HAP-1 (cell line): Measurements from ENCODE around the gene EN1.

Experiments
- DNase-seq, 2 experiments: peaks; one replicate each; pipeline ENCODE4 v3.0.0-alpha.2; 2016 to 2020; ENCODE audit warnings: low spot score in 2 of 2
- H3K27me3 ChIP-seq: fragments of 250-450 bp; sonication (Bioruptor Pico); 2 replicates; pipeline ENCODE4 v1.5.1; 2020; ENCODE audit warnings: low read depth, mild to moderate bottlenecking, moderate library complexity
- H3K36me3 ChIP-seq: fragments of 250-450 bp; sonication (Bioruptor Pico); replicated peaks from 2 replicates; pipeline ENCODE4 v1.5.1; 2020; ENCODE audit warnings: mild to moderate bottlenecking
- H3K4me1 ChIP-seq: fragments of 250-450 bp; sonication (Bioruptor Pico); 2 replicates; pipeline ENCODE4 v1.5.1; 2020; ENCODE audit warnings: mild to moderate bottlenecking
- H3K4me3 ChIP-seq: fragments of 250-450 bp; sonication (Bioruptor Pico); 2 replicates; pipeline ENCODE4 v1.5.1; 2020; ENCODE audit warnings: mild to moderate bottlenecking, moderate library complexity
- H3K9me3 ChIP-seq: fragments of 250-450 bp; sonication (Bioruptor Pico); 2 replicates; pipeline ENCODE4 v1.5.1; 2020; ENCODE audit warnings: mild to moderate bottlenecking, moderate library complexity
- in situ Hi-C: fragments of 300-500 bp; cut with MboI; formaldehyde crosslinking; loops from 3 replicates; pipeline ENCODE4 v1.14.3; 2020; ENCODE audit warnings: low sequenced_read_pairs, inconsistent platforms, mixed read lengths

Gene EN1

GRCh38 chr2:118852605-118853128, 5.2 kb upstream of the EN1 start:
- peaks cover 16% of the 10 kb centered on the region for H3K27me3 ChIP-seq
- no peak overlapping the region for H3K4me3 ChIP-seq
- no peaks in the 10 kb centered on the region for H3K4me1 ChIP-seq
- no peak for DNase-seq
- in situ Hi-C loops = loop anchor here (5.0 to 25.0 kb wide), 2 partner anchors 80 to 815 kb away; no protein-coding TSS in a partner anchor
- H3K36me3 ChIP-seq = no peaks in the 10 kb centered on the region
- no peaks in the 10 kb centered on the region; the same call in 1 of the 2 replicates for H3K9me3 ChIP-seq

GRCh38 chr2:118851650-118852049, 4.2 kb upstream of the EN1 start:
- H3K4me1 ChIP-seq = no peaks in the 10 kb centered on the region; the same call in 1 of the 2 replicates
- no peaks in the 10 kb centered on the region for H3K36me3 ChIP-seq
- no peaks in the 10 kb centered on the region; the same call in 1 of the 2 replicates for H3K9me3 ChIP-seq
- no peak overlapping the region for H3K4me3 ChIP-seq
- in situ Hi-C loops = loop anchor here (5.0 to 25.0 kb wide), 2 partner anchors 79 to 814 kb away; no protein-coding TSS in a partner anchor
- peaks cover 8% of the 10 kb centered on the region for H3K27me3 ChIP-seq
- DNase-seq = peak in 1 of 2 experiments; percentile 2

GRCh38 chr2:118850901-118851415, 3.5 kb upstream of the EN1 start:
- Histone ChIP-seq H3K4me1 (peaks cover 2% of the 10 kb centered on the region; the same call in 1 of the 2 replicates), H3K9me3 (peaks cover under 1% of the 10 kb centered on the region), H3K4me3 (no peak overlapping the region), H3K36me3 (no peaks in the 10 kb centered on the region), H3K27me3 (peaks cover 1% of the 10 kb centered on the region; the same call in 1 of the 2 replicates)
- no peak for DNase-seq
- in situ Hi-C loops = loop anchor here (5.0 to 25.0 kb wide), 2 partner anchors 79 to 814 kb away; no protein-coding TSS in a partner anchor

- Histone ChIP-seq H3K4me3 (no peak overlapping the region), H3K27me3 (no peaks in the 10 kb centered on the region), H3K36me3 (no peaks in the 10 kb centered on the region), H3K9me3 (peaks cover 3% of the 10 kb centered on the region), H3K4me1 (peaks cover 3% of the 10 kb centered on the region; the same call in 1 of the 2 replicates)
- no peak for DNase-seq
- in situ Hi-C loops = loop anchor here (5.0 to 25.0 kb wide), 2 partner anchors 78 to 813 kb away; no protein-coding TSS in a partner anchor
These were observed 2.9 kb upstream of the EN1 start for GRCh38 chr2:118850168-118850900.

- Histone ChIP-seq H3K36me3 (no peaks in the 10 kb centered on the region), H3K9me3 (peaks cover 3% of the 10 kb centered on the region), H3K27me3 (no peaks in the 10 kb centered on the region), H3K4me3 (no peak overlapping the region), H3K4me1 (peaks cover 3% of the 10 kb centered on the region; the same call in 1 of the 2 replicates)
- no peak for DNase-seq
- in situ Hi-C loops = loop anchor here (5.0 to 25.0 kb wide), 2 partner anchors 77 to 812 kb away; no protein-coding TSS in a partner anchor
These were observed 2.0 kb upstream of the EN1 start for GRCh38 chr2:118849226-118850167.

GRCh38 chr2:118848381-118849225, 1.2 kb upstream of the EN1 start:
- H3K9me3 ChIP-seq = peaks cover 3% of the 10 kb centered on the region
- H3K36me3 ChIP-seq = no peaks in the 10 kb centered on the region
- no peaks in the 10 kb centered on the region for H3K27me3 ChIP-seq
- DNase-seq = no peak
- no peak overlapping the region for H3K4me3 ChIP-seq
- in situ Hi-C loops = no loop called here
- H3K4me1 ChIP-seq = peaks cover 3% of the 10 kb centered on the region; the same call in 1 of the 2 replicates

GRCh38 chr2:118847762-118848172, 319 bp upstream of the EN1 start:
- H3K36me3 ChIP-seq = no peaks in the 10 kb centered on the region
- DNase-seq = no peak
- in situ Hi-C loops = no loop called here
- H3K4me3 ChIP-seq = no peak overlapping the region
- H3K4me1 ChIP-seq = peaks cover 3% of the 10 kb centered on the region; the same call in 1 of the 2 replicates
- no peaks in the 10 kb centered on the region for H3K27me3 ChIP-seq
- peaks cover 3% of the 10 kb centered on the region for H3K9me3 ChIP-seq

GRCh38 chr2:118846442-118846952, 951 bp downstream of the EN1 start:
- DNase-seq = peak in 1 of 2 experiments; percentile 38
- no peaks in the 10 kb centered on the region for H3K27me3 ChIP-seq
- in situ Hi-C loops = no loop called here

GRCh38 chr2:118845522-118846441, 1.7 kb downstream of the EN1 start:
- peaks cover 3% of the 10 kb centered on the region for H3K9me3 ChIP-seq
- H3K4me3 ChIP-seq = peak overlapping the region; percentile 7
- peaks cover 3% of the 10 kb centered on the region; the same call in 1 of the 2 replicates for H3K4me1 ChIP-seq
- no peaks in the 10 kb centered on the region for H3K27me3 ChIP-seq
- H3K36me3 ChIP-seq = no peaks in the 10 kb centered on the region
- in situ Hi-C loops = no loop called here
- DNase-seq = no peak

More at GRCh38 chr2:118846442-118846952, 951 bp downstream of the EN1 start:
- H3K9me3 ChIP-seq = peaks cover 3% of the 10 kb centered on the region
- H3K4me1 ChIP-seq = peaks cover 3% of the 10 kb centered on the region; the same call in 1 of the 2 replicates
- peak overlapping the region; percentile 22 for H3K4me3 ChIP-seq
- H3K36me3 ChIP-seq = no peaks in the 10 kb centered on the region

- H3K4me3 ChIP-seq = no peak overlapping the region
- peaks cover 3% of the 10 kb centered on the region for H3K9me3 ChIP-seq
- no peaks in the 10 kb centered on the region for H3K27me3 ChIP-seq
- in situ Hi-C loops = no loop called here
- DNase-seq = no peak
- no peaks in the 10 kb centered on the region for H3K36me3 ChIP-seq
- peaks cover 3% of the 10 kb centered on the region; the same call in 1 of the 2 replicates for H3K4me1 ChIP-seq
These were observed 2.4 kb downstream of the EN1 start for GRCh38 chr2:118845005-118845521.

- no peaks in the 10 kb centered on the region for H3K27me3 ChIP-seq
- in situ Hi-C loops = no loop called here
These were observed 3.0 kb downstream of the EN1 start for GRCh38 chr2:118844261-118845004.

More at GRCh38 chr2:118844261-118845004, 3.0 kb downstream of the EN1 start:
- H3K4me3 ChIP-seq = no peak overlapping the region
- H3K4me1 ChIP-seq = peaks cover 3% of the 10 kb centered on the region; the same call in 1 of the 2 replicates
- DNase-seq = no peak
- H3K9me3 ChIP-seq = peaks cover 3% of the 10 kb centered on the region; the same call in 1 of the 2 replicates
- H3K36me3 ChIP-seq = no peaks in the 10 kb centered on the region
